Measurements from ENCODE around the gene POLR1G. TPM values are rescaled to one million over a fixed set of nuclear protein-coding genes. Genes with fewer than 3 reads are reported as not detected.
A peak's percentile ranks its signal among the peaks of the same experiment; 100 is the strongest.

Gene POLR1G
- total RNA-seq, 1 donor from 2014 or later = 7.3 TPM

- Mint-ChIP-seq H3K4me1 (ENCODE audit: low read depth) (peaks cover 36% of the 10 kb centered on the region), H3K27me3 (ENCODE audit: low read depth) (no peaks in the 10 kb centered on the region), H3K9me3 (ENCODE audit: low read depth) (no peaks in the 10 kb centered on the region), H3K27ac (ENCODE audit: unreplicated experiment) (peak overlapping the region; percentile 99), H3K36me3 (ENCODE audit: low read depth) (no peaks in the 10 kb centered on the region), H3K4me3 (ENCODE audit: unreplicated experiment) (peak overlapping the region; percentile 81)
- no peak for TF ChIP-seq CTCF (IDR thresholded peaks at IDR 0.05)
- DNase-seq (ENCODE audit: low spot score) = no peak
Measured at GRCh38 chr19:45443462-45444317, 37.2 kb downstream of the POLR1G start.

GRCh38 chr19:45444318-45445041 lies 38.0 kb downstream of the POLR1G start:
- Mint-ChIP-seq H3K36me3 (ENCODE audit: low read depth) (no peaks in the 10 kb centered on the region), H3K27ac (ENCODE audit: unreplicated experiment) (peak overlapping the region; percentile 92), H3K4me1 (ENCODE audit: low read depth) (peaks cover 41% of the 10 kb centered on the region), H3K9me3 (ENCODE audit: low read depth) (no peaks in the 10 kb centered on the region), H3K27me3 (ENCODE audit: low read depth) (no peaks in the 10 kb centered on the region), H3K4me3 (ENCODE audit: unreplicated experiment) (no peak overlapping the region)
- TF ChIP-seq CTCF (IDR thresholded peaks at IDR 0.05) = peak; percentile 12
- DNase-seq (ENCODE audit: low spot score) = no peak

- Mint-ChIP-seq H3K36me3 (ENCODE audit: low read depth) (no peaks in the 10 kb centered on the region), H3K4me1 (ENCODE audit: low read depth) (peaks cover 42% of the 10 kb centered on the region), H3K9me3 (ENCODE audit: low read depth) (no peaks in the 10 kb centered on the region), H3K27me3 (ENCODE audit: low read depth) (no peaks in the 10 kb centered on the region), H3K27ac (ENCODE audit: unreplicated experiment) (peak overlapping the region; percentile 92), H3K4me3 (ENCODE audit: unreplicated experiment) (no peak overlapping the region)
- DNase-seq (ENCODE audit: low spot score) = no peak
- TF ChIP-seq CTCF (IDR thresholded peaks at IDR 0.05) = no peak
Measured at GRCh38 chr19:45445139-45445538, 38.7 kb downstream of the POLR1G start.

DNA sequence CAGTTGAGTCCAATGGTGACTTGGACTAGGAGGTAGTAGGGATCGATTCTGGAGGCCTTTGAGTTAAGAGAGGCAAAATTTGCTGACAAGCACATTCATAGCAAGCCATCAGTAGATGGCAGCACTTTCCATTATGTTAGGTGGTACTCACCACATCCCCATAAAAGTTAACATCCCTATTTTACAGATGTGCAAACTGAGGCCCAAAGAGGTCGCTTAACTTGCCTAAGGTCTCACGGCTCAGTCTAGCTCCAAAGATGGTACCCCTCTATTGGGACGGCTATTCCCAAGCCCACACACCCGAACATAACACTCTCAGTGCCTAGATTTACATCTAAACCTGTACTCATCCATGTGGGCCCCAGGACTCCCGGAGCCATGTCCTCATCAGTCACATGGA lies 39.9 kb downstream of the POLR1G start:
- DNase-seq (ENCODE audit: low spot score) = no peak
- H3K36me3 Mint-ChIP-seq (ENCODE audit: low read depth) = no peaks in the 10 kb centered on the region
- H3K4me1 Mint-ChIP-seq (ENCODE audit: low read depth) = peaks cover 40% of the 10 kb centered on the region

More for the DNA sequence above, 39.9 kb downstream of the POLR1G start:
- Mint-ChIP-seq H3K4me3 (ENCODE audit: unreplicated experiment) (no peak overlapping the region), H3K9me3 (ENCODE audit: low read depth) (no peaks in the 10 kb centered on the region), H3K27me3 (ENCODE audit: low read depth) (no peaks in the 10 kb centered on the region), H3K27ac (ENCODE audit: unreplicated experiment) (peak overlapping the region; percentile 5)
- TF ChIP-seq CTCF (IDR thresholded peaks at IDR 0.05) = peak; percentile 76

Data from chondrocyte (in vitro differentiated cells).